Tibial artery (tissue), 4 donors: Measurements from ENCODE around the gene ZNF552.

Experiments used
- DNase-seq, 2 donors: peaks; one replicate each; pipeline ENCODE4 v3.0.0-alpha.2; 2019
- H3K27ac ChIP-seq, 2 donors: fragments of 200-600 bp; sonication (generic) in 1 of 2; 1 replicate in 1 of 2; 2 replicates in 1 of 2; pipeline ENCODE4 v1.5.1; 2018 to 2019; ENCODE audit warnings: mild to moderate bottlenecking in 1 of 2
- H3K27me3 ChIP-seq, 2 donors: fragments of 200-600 bp; sonication (generic) in 1 of 2; one replicate each; pipeline versions ENCODE4 v1.5.1 to v1.6.0; 2016 to 2019
- H3K36me3 ChIP-seq, 3 donors: fragments of 200-600 bp; sonication (generic) in 2 of 3; one replicate each; pipeline ENCODE4 v1.5.1; 2016 to 2019; ENCODE audit warnings: mild to moderate bottlenecking in 2 of 3
- H3K4me1 ChIP-seq, 4 donors: fragments of 200-600 bp; sonication (generic) in 2 of 4; 1 replicate in 3 of 4; 2 replicates in 1 of 4; pipeline ENCODE4 v1.5.1; 2016 to 2019
- H3K4me3 ChIP-seq, 2 donors: fragments of 200-600 bp; sonication (generic) in 1 of 2; 1 replicate in 1 of 2; 2 replicates in 1 of 2; pipeline ENCODE4 v1.5.1; 2018 to 2019; ENCODE audit warnings: mild to moderate bottlenecking in 2 of 2
- H3K9me3 ChIP-seq, 3 donors: fragments of 200-600 bp; sonication (generic) in 1 of 3; one replicate each; pipeline ENCODE4 v1.5.1; 2016 to 2019
- intact Hi-C: fragments of 100-400 bp; cut with DNase I; formaldehyde crosslinking; loops from one replicate; pipeline ENCODE4 v1.15.0; 2023; ENCODE audit warnings: low total_unique reads
- TF ChIP-seq, protein P1 (sequence below), 2 experiments: fragments of 200-600 bp in 1 of 2; fragments of 450-650 bp in 1 of 2; IDR thresholded peaks; one replicate each; pipeline ENCODE4 v1.5.1; 2017 to 2019; ENCODE audit warnings: antibody characterized with exemption in 2 of 2, mild to moderate bottlenecking in 1 of 2, moderate library complexity in 1 of 2

Gene ZNF552

DNA sequence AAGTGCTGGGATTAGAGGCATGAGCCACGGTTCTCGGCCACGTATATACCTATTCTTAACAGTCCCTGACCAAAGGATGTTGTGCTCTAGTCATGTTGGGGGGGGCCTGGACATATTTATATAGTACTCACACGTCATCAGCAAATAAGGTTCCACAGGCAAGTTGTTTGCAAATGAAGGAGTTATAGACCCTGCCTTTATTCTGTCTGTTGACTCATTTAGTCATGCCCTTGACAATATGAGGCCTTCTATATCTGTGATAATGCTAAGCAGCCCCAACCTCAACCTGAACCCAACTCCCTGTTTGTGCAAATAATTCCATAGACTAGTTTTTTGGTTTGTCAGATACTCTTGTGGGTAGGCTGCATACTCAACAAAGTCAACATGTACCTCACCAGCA is 36.4 kb downstream of the ZNF552 start:
- peaks cover 22 to 99% (median 96%) of the 10 kb centered on the region in 3 donors for H3K9me3 ChIP-seq
- H3K27me3 ChIP-seq = no peaks in the 10 kb centered on the region
- no peaks in the 10 kb centered on the region for H3K4me1 ChIP-seq
- H3K4me3 ChIP-seq = no peak overlapping the region
- intact Hi-C loops = no loop called here
- TF ChIP-seq, protein P1, sequence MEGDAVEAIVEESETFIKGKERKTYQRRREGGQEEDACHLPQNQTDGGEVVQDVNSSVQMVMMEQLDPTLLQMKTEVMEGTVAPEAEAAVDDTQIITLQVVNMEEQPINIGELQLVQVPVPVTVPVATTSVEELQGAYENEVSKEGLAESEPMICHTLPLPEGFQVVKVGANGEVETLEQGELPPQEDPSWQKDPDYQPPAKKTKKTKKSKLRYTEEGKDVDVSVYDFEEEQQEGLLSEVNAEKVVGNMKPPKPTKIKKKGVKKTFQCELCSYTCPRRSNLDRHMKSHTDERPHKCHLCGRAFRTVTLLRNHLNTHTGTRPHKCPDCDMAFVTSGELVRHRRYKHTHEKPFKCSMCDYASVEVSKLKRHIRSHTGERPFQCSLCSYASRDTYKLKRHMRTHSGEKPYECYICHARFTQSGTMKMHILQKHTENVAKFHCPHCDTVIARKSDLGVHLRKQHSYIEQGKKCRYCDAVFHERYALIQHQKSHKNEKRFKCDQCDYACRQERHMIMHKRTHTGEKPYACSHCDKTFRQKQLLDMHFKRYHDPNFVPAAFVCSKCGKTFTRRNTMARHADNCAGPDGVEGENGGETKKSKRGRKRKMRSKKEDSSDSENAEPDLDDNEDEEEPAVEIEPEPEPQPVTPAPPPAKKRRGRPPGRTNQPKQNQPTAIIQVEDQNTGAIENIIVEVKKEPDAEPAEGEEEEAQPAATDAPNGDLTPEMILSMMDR (IDR thresholded peaks at IDR 0.05) = no peak
- H3K36me3 ChIP-seq = peaks cover 89 to 99% (median 96%) of the 10 kb centered on the region in 3 donors
- no peak overlapping the region for H3K27ac ChIP-seq
- DNase-seq = no peak

DNA sequence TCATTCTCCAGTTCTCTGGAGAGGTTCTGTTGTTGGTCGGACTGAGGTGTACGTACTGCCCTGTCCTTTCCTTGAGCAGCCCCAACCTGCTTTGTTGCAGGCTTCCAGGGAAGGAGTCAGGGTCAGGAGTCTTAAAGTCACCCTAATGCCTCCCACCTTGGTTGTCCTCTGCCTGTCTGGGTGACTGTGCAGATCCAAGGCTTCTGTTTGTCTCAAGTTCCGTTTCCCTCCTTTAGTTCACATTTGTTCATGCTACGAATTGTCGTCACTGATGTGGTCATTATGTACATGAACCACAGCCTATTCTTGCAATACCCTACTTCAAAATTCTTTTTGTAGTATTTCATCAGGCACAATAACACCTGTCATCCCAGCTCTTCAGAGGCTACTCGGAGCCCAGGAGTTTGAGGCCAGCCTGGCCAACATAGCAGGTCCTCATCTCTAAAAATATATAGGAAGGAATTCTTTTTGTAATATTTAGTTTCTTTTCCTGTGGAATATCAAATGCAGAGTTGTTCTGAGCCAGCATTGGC is 37.9 kb downstream of the ZNF552 start:
- intact Hi-C loops = no loop called here
- no peaks in the 10 kb centered on the region for H3K27me3 ChIP-seq
- no peak overlapping the region for H3K4me3 ChIP-seq
- TF ChIP-seq, protein P1 (IDR thresholded peaks at IDR 0.05) = no peak
- no peak for DNase-seq
- H3K4me1 ChIP-seq = no peaks in the 10 kb centered on the region
- peaks cover 96 to 100% (median 99%) of the 10 kb centered on the region in 3 donors for H3K36me3 ChIP-seq
- peaks cover 19 to 99% (median 97%) of the 10 kb centered on the region in 3 donors for H3K9me3 ChIP-seq
- H3K27ac ChIP-seq = no peak overlapping the region

DNA sequence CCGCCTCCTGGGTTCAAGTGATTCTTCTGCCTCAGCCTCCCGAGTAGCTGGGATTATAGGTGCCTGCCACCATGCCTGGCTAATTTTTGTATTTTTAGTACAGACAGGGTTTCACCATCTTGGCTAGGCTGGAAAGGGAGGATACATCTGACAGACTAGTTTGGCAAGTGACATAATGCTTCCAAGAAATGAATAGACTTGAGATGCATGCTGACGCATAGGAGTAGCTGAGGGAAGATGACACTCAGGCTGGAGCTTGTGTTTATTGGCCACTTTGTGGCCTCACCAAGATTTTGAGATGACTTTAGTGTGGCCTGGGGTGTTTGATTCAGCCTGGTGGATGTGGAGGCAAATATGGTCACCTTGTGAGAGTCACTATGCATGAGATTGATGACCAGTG is 41.2 kb downstream of the ZNF552 start:
- no peaks in the 10 kb centered on the region for H3K27me3 ChIP-seq
- TF ChIP-seq, protein P1 (IDR thresholded peaks at IDR 0.05) = no peak
- no peak overlapping the region for H3K4me3 ChIP-seq
- DNase-seq = no peak
- H3K27ac ChIP-seq = no peak overlapping the region
- peaks cover 6 to 97% (median 83%) of the 10 kb centered on the region in 3 donors for H3K9me3 ChIP-seq
- H3K4me1 ChIP-seq = peaks cover 0 to 13% (median 6%) of the 10 kb centered on the region in 4 donors
- peaks cover 76 to 84% (median 80%) of the 10 kb centered on the region in 3 donors for H3K36me3 ChIP-seq
- intact Hi-C loops = no loop called here

DNA sequence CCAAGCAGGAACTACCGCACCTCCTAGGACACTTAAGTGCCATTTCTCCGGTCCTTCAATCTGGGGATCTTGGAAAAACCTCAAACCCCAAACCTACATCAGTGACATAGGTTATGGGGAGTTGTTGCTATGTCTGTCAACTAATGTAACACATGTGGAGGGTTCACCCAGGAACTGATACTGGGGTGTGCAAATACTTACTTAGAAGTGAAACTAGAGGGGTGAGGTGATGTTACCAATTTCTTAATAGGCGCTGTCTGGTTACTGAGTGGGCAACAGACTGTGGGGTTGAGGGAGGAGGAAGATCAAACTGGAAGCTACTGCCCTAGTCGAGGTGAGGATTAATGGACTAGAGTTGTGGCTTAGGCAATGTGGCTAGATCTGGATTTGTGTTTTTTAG is 43.3 kb downstream of the ZNF552 start:
- Histone ChIP-seq H3K4me1 (peaks cover 0 to 13% (median 6%) of the 10 kb centered on the region in 4 donors), H3K9me3 (peaks cover 0 to 97% (median 75%) of the 10 kb centered on the region in 3 donors), H3K27ac (no peak overlapping the region), H3K27me3 (no peaks in the 10 kb centered on the region), H3K36me3 (peaks cover 55 to 69% (median 60%) of the 10 kb centered on the region in 3 donors), H3K4me3 (no peak overlapping the region)
- intact Hi-C loops = no loop called here
- DNase-seq = no peak
- TF ChIP-seq, protein P1 (IDR thresholded peaks at IDR 0.05) = no peak

DNA sequence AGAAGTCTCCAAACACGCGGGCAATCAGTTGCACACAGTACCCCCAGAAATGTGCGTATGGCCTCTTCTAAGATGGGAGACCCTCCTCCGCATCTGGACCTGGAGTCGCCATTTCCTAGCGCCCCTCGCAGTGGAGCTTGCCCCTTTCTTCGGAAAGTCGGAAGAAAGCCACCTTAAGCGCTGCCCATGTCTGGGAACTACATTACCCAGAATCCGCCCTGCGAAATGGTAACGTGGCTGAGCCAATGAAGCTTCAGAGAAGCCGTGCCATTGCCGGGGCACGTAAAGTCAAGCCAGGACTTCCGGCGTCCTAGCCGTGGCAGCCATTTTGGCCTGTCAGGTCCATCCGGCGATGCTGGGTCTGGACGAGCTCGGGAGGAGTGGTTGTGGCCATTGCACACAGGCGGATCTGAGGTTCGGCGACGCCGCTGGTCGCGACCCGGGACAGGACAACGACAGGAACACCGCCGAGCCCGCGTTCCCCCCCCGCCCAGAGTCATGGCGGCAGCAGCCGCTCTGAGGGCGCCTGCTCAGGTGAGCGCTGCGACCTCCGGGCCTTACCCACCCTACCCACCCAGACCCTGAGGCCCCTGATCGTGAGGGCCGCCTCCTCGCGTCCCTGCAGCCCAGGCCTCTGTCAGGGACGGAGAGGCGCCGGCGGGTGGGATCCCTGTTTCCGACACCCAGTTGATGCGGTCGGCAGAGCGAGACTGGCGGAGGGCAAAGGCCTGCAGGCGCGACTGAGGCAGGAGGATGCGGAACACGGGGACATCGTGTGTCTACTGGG is 45.2 kb downstream of the ZNF552 start, which contains the start of gene ZNF586:
Gene ZNF586, plus strand, starts transcription at position 332 of the 787 bp plus-strand sequence. Its CDS starts 167 bp downstream, at position 499.
- peak within 1 kb of the TSS; percentile 87 to 89 for H3K4me3 ChIP-seq
- intact Hi-C loops = no loop called here
- peaks cover 43 to 66% (median 45%) of the 10 kb centered on the region in 3 donors for H3K36me3 ChIP-seq
- DNase-seq = peak; percentile 85 to 90
- H3K9me3 ChIP-seq = peaks cover 3 to 97% (median 69%) of the 10 kb centered on the region in 3 donors
- TF ChIP-seq, protein P1 (IDR thresholded peaks at IDR 0.05) = no peak
- no peaks in the 10 kb centered on the region for H3K27me3 ChIP-seq
- H3K4me1 ChIP-seq = peaks cover 0 to 13% (median 6%) of the 10 kb centered on the region in 4 donors
- H3K27ac ChIP-seq = peak within 1 kb of the TSS; percentile 75 to 83
